Right renal pelvis (tissue), 4 donors: Measurements from ENCODE around the gene PPP2R5C. TPM values are rescaled to one million over a fixed set of nuclear protein-coding genes. Genes with fewer than 3 reads are reported as not detected.
"Not testable (repeated sequence)": the region's sequence is repeated elsewhere in the genome, so short reads cannot be mapped to it uniquely, and the experiment has no call there.

Experiments
- DNase-seq, 4 donors: peaks; one replicate each; pipeline ENCODE4 v3.0.0-alpha.2; 2013; ENCODE audit warnings: low read depth in 4 of 4, low spot score in 3 of 4, missing footprints in 1 of 4
- polyA plus RNA-seq, 4 donors: library from polyadenylated mRNA; unstranded; fragments of 120-200 nt; gene quantifications; one replicate each; pipeline ENCODE4 v1.2.1, GENCODE V29; 2013; ENCODE audit not compliant: insufficient read length in 4 of 4

The PPP2R5C gene
- polyA plus RNA-seq, 4 donors: 99.3 to 119 (median 117) TPM

DNA sequence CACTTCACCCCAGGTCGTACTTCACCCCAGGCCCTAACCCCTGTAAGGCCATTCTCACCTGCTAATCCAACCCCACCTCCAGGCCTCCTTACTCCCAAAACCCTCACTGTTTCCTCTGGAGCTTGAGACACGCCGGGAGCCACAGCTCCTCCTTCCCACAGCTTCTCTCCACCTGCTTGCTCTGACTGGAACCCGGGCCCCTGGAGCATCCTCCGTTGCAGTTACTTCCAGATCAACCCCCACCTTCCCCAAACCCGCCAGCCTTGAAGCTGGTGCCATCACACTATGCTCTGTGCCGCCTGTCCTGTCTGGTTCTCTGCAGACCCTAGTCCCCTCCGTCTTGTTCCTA, 34.6 kb upstream of the PPP2R5C start:
- no peak for DNase-seq

DNA sequence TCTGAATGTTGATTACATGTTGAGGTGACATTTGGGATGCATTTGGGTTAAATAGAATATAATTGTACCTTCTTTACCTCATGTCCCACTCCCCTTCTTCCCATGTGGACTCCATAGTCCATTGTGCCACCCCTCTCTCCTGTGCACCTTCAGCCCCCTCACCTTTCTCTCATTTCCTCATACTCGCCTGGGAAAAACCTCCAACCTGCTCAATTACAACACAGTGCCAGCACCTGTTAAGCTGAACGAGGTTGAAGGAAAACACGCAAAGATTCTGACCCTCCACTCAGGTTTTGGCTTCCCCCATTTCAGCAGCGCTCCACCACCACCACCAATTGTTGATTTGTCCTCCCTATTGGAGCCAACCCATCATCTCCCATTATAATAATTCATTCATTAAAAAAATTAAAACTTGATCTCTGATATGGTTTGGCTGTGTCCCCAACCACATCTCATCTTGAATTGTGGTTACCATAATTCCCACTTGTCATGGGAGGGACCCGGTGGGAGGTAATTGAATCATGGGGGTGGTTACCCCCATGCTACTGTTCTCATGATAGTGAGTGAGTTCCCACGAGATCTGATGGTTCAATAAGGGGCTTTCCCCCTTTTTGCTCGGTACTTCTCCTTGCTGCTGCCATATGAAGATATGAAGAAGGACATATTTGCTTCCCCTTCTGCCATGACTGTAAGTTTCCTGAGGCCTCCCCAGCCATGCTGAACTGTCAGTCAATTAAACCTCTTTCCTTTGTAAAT, 33.7 kb upstream of the PPP2R5C start:
- no peak for DNase-seq

DNA sequence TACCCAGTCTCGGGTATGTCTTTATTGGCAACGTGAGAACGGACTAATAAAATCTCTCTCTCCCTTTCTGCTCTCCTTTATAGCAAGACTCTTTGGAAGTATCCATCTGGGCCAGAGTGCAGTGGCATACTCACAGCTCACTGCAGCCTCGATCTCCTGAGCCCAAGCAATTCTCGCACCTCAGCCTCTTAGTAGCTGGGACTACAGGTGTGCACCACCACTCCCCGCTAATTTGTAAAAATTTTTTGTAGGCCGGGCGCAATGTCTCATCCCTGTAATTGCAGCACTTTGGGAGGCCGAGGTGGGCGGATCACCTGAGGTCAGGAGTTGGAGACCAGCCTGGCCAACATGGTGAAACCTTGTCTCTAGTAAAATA, 33.2 kb upstream of the PPP2R5C start:
- DNase-seq: no peak

DNA sequence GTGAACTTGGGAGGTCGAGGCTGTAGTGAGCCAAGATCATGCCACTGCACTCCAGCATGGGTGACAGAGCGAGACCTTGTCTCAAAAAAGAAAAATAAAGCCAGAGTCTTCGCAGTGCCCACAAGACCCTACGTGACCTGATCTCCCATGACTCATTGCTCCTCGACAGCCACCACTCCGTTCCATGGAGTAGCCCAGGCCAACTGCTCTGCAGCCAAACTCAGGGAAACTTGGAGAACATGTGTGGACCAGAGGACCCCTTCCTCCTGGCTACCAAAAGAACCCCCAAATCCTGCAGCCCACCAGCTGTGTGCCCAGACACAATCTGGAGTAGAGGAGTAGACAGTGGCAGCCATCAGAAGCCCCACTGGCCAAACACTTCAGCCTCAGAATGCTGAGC, 32.1 kb upstream of the PPP2R5C start:
- DNase-seq: no peak

DNA sequence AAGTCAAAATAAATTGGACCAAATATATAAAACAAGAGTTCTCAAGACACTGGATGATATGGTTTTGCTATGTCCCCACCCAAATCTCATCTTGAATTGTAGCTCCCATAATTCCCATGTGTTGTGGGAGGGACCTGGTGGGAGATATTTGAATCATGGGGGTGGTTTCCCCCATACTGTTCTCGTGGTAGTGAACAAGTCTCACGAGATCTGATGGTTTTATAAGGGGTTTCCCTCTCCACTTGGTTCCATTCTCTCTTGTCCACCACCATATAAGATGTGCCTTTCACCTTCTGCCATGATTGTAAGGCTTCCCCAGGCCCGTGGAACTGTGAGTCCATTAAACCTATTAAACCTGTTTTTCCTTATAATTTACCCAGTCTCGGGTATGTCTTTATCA, 31.4 kb upstream of the PPP2R5C start:
- DNase-seq: not testable (repeated sequence)

DNA sequence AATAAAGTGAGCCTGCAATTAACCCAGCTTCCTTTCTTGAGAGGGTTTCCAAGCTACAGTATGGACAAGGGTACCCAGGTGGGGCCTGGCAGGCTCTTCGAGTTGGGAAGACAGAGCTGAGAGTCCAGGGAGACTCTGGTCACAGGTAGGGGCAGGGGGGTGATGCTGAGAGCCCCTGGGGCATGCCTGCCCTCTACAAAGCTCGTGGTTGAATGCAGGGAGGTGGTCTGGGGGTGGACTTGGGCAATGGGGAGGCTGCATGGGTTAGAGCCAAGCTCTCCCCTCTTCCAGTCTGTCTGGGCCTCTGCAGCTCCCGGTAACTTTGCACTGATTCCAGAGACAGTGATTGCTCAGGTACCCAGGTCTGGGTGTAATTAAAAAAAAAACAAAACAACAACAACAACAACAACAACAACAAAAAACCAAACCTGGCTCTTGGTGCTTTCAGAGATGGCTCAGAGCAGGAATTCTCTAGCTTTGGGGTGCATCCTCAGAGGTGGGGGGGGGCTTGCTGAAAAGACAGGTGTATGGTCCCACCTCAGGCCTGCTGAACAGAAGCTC, 30.8 kb upstream of the PPP2R5C start:
- no peak for DNase-seq

DNA sequence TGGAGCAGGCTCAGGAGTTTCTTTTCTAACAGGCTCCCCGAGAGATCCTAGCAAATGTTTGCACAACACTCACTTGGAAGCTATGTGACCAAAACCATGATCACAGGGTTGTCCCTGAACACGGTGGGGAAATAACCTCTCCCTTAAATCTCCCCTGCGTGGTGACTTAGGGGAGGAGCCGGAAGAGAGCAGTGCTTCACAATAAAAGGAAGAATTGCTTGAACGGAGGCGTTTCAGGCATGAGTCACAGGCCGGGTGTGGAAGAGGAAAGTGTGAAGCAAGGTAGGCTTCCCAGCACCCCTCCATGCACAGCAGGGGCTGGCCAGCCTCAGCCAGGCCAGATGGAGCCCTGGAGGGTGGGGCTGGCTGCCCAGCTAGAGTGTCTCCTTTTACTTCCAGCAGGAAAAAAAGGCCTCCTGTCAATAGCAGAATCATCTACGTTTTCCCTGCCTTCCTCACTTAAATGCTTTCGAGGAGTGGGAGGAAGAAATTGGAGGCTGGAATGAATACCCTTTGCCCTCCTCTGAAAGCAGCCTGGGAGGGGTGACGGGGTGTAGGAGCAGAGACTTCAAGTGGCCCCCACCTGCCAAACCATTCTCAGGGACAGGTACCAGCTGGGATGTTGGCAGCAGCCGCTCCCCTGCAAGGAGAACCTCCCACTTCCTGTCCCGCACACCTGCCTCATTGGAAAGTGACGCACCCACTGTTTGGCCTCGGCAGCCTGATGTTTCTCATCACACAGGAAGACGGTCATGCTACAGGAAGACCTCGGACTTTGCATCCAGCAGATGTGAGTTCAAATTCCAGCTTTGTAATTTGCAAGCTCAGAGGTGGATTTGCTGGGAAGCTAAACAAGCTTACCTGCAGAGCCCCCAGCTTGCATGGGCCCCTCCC, 30.1 kb upstream of the PPP2R5C start:
- DNase-seq: peak in 1 of 4 donors; percentile 4

DNA sequence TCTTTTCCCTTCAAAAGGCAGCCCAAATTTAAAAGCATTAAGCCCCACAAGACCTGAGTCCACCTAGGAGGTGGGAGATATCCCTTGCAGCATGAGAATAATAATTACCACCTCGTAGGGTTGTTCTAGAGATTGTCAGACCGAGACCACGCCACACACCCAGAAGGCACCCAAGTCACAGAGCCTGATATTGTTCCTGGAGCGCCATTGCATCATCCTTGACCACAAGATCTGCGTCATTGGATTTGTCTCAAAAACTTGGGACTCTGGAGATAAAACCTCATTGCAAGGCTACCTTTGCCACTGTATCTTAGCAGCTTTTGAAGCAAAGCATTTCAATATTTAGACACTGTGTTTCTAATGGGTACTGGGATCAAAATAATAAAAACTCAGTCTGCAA, 29.4 kb upstream of the PPP2R5C start:
- DNase-seq: no peak

DNA sequence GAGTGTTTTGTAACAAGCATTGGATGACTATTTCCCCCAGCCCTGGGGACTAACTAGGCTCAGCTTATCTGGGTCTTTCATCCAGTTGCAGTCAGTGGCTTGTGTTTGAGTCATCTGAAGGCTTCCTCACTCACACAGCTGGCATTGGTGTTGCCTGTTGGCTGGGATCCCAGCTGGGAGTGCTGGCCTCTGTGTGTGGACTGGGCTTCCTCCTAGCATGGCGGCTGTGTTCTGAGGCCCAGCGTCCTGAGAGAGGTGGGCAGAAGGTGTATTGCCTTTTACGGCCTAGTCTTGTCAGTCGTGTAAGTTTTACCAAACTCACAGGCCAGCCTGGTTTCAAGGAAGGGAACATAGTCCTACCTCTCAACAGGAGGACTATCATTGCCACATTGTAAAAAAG, 28.3 kb upstream of the PPP2R5C start:
- DNase-seq: no peak

DNA sequence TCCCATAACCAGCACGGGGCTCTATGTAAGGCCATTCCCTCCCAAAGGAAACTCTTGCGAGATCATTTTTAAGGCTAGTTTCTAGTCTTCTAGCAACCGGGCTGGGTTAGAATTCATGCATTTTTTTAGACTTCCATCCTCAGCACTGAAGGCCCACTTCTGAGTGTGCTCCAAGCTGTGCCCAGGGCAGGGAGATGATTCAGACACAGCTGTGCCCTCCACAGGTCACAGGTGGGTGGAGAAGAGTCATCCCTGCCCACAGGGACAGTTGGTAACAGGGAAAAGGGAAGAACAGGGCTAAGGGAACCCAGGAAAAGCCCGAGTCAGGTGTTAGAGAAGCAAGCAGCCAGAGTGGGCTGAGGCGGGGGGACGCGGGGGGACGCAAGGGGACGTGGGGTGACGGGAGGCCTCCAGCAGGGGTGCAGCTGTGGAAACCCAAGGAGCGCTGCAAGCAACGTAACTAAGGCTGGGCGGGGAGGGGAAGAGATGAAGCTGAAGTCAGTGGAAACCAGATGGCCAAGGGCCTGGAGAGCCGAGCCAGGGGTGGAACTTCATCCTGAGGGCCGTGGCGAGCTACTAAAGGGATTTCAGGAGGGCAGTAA, 27.2 kb upstream of the PPP2R5C start:
- no peak for DNase-seq

DNA sequence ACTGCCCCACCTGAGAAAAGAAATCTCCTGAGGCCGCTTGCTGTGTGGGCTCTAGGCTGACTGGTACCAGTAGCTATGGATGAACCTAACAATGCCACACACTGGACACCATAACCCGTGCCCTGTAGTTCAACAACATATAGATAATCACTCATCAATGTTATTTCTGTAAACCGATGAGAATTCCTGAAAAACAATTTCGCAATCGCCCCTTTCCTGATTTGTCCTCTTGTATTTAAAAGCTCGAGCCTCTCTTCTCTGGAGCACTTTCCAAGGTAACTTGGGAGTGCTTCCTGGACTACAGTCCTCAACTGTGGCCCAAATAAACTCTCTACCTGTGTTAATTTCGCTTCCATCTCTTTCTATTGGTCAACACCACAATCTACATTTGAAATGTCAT, 26.1 kb upstream of the PPP2R5C start:
- no peak for DNase-seq

DNA sequence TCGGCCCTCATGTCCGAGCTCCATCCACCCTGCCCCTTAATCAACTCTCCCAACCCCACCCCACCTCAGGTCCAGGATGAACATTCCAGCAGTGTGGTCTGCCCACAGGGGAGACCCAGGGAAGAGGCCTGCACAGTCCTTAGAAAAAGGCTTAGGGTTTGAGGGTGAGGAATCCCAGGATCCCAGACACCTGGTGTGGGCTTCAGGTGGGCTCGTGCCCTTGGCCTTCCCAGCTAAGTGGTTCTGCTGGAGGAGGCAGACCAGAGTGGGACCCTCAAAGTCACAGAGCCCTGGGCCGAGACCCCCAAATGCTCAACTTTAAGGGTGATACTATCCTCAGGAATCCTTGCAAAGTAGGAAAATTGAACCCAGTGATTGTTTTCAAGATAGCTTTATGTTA, 25.4 kb upstream of the PPP2R5C start:
- no peak for DNase-seq

DNA sequence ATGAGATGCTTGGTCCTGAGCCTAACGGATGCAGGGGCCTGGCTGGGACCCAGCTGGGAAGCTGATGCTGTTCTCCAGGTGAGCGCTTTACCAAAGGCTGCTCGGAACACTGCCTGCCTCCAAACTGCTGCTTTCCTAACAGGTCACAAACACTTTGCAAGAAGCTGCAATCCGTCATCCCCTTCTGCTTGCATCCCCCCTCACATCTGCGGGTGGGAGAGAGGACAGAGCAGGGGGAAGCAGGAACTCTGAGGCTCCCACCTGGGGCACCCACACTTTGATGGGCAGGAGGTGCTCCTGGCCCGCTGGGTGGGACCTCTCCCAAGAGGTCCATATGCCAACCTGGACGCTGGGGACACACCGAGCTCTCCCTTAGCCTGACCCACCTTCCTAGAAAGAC, 24.9 kb upstream of the PPP2R5C start:
- no peak for DNase-seq

DNA sequence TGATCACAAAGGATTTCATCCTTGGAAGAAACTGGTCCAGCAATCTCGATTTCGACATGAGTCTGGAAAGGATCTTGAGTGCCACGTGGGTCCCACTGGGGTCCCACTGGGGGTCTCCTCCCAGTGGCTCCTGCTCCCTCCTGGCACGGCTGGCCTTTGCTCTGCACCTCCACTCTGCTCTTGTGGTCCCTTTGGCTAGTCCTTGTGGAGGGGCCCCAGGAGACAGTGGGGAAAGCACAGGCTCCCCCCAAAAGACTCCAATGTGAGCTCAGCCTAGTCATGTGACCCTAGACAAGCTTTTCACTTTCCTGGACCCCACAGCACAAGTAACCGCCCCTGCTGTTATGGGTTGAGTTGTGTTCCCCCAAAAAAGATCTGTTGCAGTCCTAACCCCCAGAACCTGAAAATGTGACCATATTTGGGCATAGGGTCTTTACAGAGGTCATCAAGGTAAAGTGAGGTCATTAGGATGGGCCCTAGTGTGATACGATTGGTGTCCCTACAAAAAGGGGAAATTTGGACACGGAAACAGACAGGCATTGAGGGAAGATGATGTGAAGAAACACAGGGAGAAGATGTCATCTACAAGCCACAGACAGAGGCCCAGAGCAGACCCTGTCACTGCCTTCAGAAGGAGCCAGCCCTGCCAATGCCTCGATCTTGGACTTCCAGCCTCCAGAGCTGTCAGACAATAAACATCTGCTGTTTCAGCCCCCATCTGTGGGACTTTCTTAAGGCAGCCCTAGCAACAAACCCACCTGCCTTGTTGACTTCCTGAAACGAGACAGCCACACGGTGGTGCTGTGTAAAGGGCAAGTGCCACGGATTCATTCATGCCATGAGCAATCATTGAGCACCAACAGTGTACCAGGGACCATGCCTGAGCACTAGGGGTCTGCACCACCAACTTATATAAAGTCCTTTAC, 23.8 kb upstream of the PPP2R5C start:
- DNase-seq: no peak

DNA sequence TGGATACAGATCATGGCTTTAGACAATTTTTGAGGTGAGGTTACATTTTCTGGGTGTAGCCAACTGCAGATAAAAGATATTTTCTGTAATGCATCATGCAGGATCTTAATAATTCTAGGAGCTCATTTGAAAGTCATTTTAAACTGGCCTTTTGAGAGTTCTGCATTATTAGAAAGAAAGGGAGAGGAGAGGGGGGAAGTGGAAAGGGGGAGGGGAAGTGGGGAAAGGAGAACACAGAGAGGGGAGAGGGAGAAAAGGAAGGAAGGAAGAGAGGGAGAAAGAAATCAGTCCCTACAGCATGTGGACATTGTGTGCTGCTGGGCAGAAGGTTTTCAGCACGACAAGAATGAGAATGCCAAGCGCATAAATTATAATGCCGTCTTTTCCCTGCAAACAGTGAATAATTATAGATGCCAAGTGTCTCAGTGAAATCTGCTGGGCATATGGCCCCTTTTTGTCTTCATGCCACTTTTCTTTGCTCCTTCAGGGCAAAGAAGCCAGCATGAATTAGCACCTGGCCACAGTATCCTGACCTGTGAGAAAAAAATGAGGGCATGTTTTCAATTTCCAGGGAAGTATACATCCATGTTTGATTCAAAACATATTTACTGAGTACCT, 22.7 kb upstream of the PPP2R5C start:
- no peak for DNase-seq

DNA sequence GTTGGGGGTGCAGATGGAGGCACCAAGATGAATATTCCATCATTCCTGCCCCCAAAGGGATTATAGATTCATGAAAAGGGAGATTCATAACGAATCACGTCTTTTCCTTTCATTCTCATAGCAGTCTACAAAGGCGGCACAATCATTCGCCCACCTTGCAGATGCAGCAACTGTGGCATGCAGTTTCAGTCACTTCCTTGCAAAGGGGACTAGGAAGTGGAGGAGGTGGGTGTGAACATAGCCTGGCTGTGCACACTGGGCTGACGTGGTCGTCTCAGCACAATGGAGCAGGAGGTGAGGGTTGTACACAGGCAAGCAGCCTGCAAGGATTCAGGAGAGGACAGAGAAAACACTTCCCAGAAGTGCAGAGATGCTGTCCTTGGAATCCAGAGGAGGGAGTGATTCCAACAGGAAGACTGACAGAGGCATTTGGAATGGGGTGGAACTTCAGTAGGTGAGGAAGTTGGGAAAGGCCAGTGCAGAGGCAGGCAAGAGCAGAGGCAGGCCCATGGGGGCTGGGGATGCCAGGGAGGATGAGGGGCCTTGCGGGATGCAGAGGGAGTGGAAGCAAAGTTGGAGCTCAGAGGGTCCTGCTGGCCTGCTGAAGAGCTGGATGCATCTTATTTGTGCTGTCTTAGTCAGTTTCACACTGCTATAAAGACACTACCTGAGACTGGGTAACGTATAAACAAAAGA, 21.9 kb upstream of the PPP2R5C start:
- no peak for DNase-seq

DNA sequence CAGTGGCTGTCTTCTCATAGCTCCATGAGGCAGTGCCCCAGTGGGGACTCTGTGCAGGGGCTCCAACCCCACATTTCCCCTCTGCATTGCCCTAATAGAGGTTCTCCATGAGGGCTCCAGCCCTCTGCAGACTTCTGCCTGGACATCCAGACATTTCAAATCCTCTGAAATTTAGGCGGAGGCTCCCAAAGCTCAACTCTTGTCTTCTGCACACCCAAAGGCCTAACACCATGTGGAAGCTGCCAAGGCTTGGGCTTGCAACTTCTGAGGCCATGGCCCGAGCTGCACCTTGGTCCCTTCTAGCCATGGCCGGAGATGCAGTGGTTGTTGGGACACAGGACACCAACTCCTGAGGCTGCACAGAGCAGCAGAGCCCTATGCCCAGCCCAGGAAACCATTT, 20.5 kb upstream of the PPP2R5C start:
- no peak for DNase-seq

DNA sequence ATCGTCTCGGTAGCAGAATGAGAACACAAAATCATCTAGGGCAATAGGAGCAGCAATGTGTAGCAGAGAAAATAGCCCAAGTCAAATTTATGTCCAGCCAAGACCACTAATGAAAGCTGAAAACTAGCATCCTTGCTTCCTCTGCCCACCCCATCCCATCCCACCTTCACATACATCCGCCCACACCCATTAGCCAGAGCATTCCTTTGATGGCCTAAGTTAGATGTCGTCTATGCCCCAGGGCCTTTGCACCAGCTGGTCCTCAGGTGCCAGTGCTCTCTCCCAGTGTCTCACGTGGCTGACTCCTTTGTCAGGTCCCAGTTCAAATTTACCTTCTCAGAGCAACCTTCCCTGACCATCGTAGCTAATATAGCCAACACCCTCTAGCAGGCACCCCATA, 17.8 kb upstream of the PPP2R5C start:
- no peak for DNase-seq

DNA sequence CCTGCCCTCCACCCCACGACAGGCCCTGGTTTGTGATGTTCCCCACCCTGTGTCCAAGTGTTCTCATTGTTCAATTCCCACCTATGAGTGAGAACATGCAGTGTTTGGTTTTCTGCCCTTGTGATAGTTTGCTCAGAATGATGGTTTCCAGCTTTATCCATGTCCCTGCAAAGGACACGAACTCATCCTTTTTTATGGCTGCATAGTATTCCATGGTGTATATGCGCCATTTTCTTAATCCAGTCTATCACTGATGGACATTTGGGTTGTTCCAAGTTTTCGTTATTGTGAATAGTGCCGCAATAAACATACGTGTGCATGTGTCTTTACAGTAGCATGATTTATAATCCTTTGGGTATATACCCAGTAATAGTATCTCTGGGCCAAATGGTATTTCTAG, 17.1 kb upstream of the PPP2R5C start:
- DNase-seq: not testable (repeated sequence)
